PFSK-1 (cell line): Measurements from ENCODE around the gene NEBL.
A peak's percentile ranks its signal among the peaks of the same experiment; 100 is the strongest.

Experiments
- FOXP2 ChIP-seq: optimal IDR thresholded peaks from 2 replicates; pipeline ENCODE3; 2011; ENCODE audit warnings: borderline replicate concordance, control low read depth, inconsistent platforms; ENCODE audit not compliant: insufficient read depth; ENCODE audit errors: extremely low read length, extremely low read depth
- POLR2AphosphoS5 ChIP-seq: IDR thresholded peaks from 2 replicates; pipeline ENCODE4 v1.6.1; 2012; ENCODE audit warnings: low read depth, mild to moderate bottlenecking, control low read depth, low read length, moderate library complexity
- SIN3A ChIP-seq: IDR thresholded peaks from 2 replicates; pipeline ENCODE4 v1.6.1; 2012; ENCODE audit warnings: mild to moderate bottlenecking, low read length, moderate library complexity, borderline replicate concordance; ENCODE audit not compliant: insufficient read depth
- TAF1 ChIP-seq: IDR thresholded peaks from 2 replicates; pipeline ENCODE4 v1.6.1; 2012; ENCODE audit warnings: low read length, control low read depth, borderline replicate concordance; ENCODE audit not compliant: insufficient read depth
- TF ChIP-seq, protein P1 (sequence below), 2 experiments: IDR thresholded peaks; 2 replicates each; pipeline versions ENCODE4 v1.6.1 to v1.8.0; 2011 to 2012; ENCODE audit warnings: low read depth in 2 of 2, low read length in 2 of 2, control low read depth in 1 of 2, inconsistent platforms in 1 of 2, mild to moderate bottlenecking in 1 of 2, moderate library complexity in 1 of 2; ENCODE audit not compliant: insufficient read depth in 1 of 2

Gene NEBL

GRCh38 chr10:20892011-20892585 is 5.0 kb downstream of the NEBL start:
- TF ChIP-seq POLR2AphosphoS5, result no peak
- TF ChIP-seq, protein P1, sequence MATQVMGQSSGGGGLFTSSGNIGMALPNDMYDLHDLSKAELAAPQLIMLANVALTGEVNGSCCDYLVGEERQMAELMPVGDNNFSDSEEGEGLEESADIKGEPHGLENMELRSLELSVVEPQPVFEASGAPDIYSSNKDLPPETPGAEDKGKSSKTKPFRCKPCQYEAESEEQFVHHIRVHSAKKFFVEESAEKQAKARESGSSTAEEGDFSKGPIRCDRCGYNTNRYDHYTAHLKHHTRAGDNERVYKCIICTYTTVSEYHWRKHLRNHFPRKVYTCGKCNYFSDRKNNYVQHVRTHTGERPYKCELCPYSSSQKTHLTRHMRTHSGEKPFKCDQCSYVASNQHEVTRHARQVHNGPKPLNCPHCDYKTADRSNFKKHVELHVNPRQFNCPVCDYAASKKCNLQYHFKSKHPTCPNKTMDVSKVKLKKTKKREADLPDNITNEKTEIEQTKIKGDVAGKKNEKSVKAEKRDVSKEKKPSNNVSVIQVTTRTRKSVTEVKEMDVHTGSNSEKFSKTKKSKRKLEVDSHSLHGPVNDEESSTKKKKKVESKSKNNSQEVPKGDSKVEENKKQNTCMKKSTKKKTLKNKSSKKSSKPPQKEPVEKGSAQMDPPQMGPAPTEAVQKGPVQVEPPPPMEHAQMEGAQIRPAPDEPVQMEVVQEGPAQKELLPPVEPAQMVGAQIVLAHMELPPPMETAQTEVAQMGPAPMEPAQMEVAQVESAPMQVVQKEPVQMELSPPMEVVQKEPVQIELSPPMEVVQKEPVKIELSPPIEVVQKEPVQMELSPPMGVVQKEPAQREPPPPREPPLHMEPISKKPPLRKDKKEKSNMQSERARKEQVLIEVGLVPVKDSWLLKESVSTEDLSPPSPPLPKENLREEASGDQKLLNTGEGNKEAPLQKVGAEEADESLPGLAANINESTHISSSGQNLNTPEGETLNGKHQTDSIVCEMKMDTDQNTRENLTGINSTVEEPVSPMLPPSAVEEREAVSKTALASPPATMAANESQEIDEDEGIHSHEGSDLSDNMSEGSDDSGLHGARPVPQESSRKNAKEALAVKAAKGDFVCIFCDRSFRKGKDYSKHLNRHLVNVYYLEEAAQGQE (IDR thresholded peaks at IDR 0.05; ENCODE audit: insufficient read depth in 1 of 2, low read depth in 2 of 2, low read length in 2 of 2), result no peak
- no peak for TF ChIP-seq TAF1
- TF ChIP-seq FOXP2, result no peak
- no peak for TF ChIP-seq SIN3A

GRCh38 chr10:20891338-20891714 is 5.8 kb downstream of the NEBL start:
- TF ChIP-seq SIN3A (no peak), TAF1 (no peak), FOXP2 (no peak), POLR2AphosphoS5 (no peak)
- TF ChIP-seq, protein P1 (IDR thresholded peaks at IDR 0.05; ENCODE audit: insufficient read depth in 1 of 2, low read depth in 2 of 2, low read length in 2 of 2), result no peak

- TF ChIP-seq, protein P1 (IDR thresholded peaks at IDR 0.05; ENCODE audit: insufficient read depth in 1 of 2, low read depth in 2 of 2, low read length in 2 of 2), result 0 out of 4 replicates have a peak, but pooled peaks of 1 of the 2 experiments have one; percentile 15
- no peak for TF ChIP-seq SIN3A
- no peak for TF ChIP-seq TAF1
Measured at GRCh38 chr10:20890491-20891337, 6.4 kb downstream of the NEBL start.

DNA sequence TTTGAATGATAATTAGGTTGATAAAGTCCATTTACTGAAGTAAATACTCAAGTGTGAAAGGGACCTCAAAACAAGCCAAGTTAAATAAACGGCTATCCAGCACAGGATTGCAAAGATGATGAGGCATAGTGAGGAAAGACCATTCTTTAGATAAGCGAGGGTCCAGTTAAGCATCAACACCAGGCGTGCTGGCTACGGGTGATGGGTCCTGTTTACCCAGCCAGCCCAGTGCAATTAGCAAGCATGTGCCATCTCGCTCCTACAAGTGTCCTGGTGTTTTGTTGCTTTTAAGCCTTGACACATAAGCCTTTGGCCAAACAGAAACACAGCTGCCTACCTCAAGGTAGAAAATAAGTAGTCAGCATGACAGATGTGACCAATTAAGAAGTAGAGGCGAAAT is 7.1 kb downstream of the NEBL start:
- no peak for TF ChIP-seq SIN3A
- peak; percentile 69 for TF ChIP-seq FOXP2

GRCh38 chr10:20888620-20889330 is 8.3 kb downstream of the NEBL start:
- no peak for TF ChIP-seq FOXP2
- no peak for TF ChIP-seq POLR2AphosphoS5
- no peak for TF ChIP-seq SIN3A
- no peak for TF ChIP-seq TAF1
- TF ChIP-seq, protein P1 (IDR thresholded peaks at IDR 0.05; ENCODE audit: insufficient read depth in 1 of 2, low read depth in 2 of 2, low read length in 2 of 2), result no peak
